Brain microvascular endothelial cell (primary cell): ENCODE data around the gene KBTBD13.

Source experiments
- DNase-seq: peaks from one replicate; pipeline ENCODE4 v3.0.0-alpha.2; 2020
- H3K27ac ChIP-seq: fragments of 250-450 bp; sonication (Bioruptor Pico); 2 replicates; pipeline ENCODE4 v1.5.1; 2020; ENCODE audit warnings: mild to moderate bottlenecking, moderate library complexity
- H3K27me3 ChIP-seq: fragments of 250-450 bp; sonication (Bioruptor Pico); replicated peaks from 2 replicates; pipeline ENCODE4 v1.5.1; 2020; ENCODE audit warnings: mild to moderate bottlenecking
- H3K36me3 ChIP-seq: fragments of 250-450 bp; sonication (Bioruptor Pico); replicated peaks from 2 replicates; pipeline ENCODE4 v1.5.1; 2020; ENCODE audit warnings: mild to moderate bottlenecking
- H3K4me3 ChIP-seq: 2 replicates; pipeline ENCODE4 v1.5.1; 2011; ENCODE audit warnings: low read depth, mild to moderate bottlenecking, control low read depth, low read length, moderate library complexity
- CTCF ChIP-seq: IDR thresholded peaks from 2 replicates; pipeline ENCODE4 v1.5.1; 2011; ENCODE audit warnings: low read depth, mild to moderate bottlenecking, moderate library complexity, low read length, control low read depth, inconsistent platforms; ENCODE audit errors: missing control alignments
- in situ Hi-C: cut with HindIII; loops from 2 replicates; pipeline ENCODE4 v1.10.0; 2017; ENCODE audit warnings: low sequenced_read_pairs, low pct_ligation_motif_present

Gene KBTBD13

GRCh38 chr15:65029736-65030208 lies 46.8 kb upstream of the KBTBD13 start:
- no peak overlapping the region for H3K4me3 ChIP-seq
- H3K36me3 ChIP-seq, result peaks cover 2% of the 10 kb centered on the region
- TF ChIP-seq CTCF, result no peak
- no peak overlapping the region for H3K27ac ChIP-seq
- in situ Hi-C loops, result no loop called here
- no peaks in the 10 kb centered on the region for H3K27me3 ChIP-seq
- no peak for DNase-seq

- DNase-seq, result peak; percentile 47
- H3K27ac ChIP-seq, result no peak overlapping the region
- no peaks in the 10 kb centered on the region for H3K36me3 ChIP-seq
- in situ Hi-C loops, result no loop called here
- TF ChIP-seq CTCF, result peak; percentile 93
- H3K27me3 ChIP-seq, result no peaks in the 10 kb centered on the region
- H3K4me3 ChIP-seq, result no peak overlapping the region
Observed at GRCh38 chr15:65032801-65033537, 43.6 kb upstream of the KBTBD13 start.

- peak; percentile 36 for DNase-seq
- H3K27ac ChIP-seq, result no peak overlapping the region
- in situ Hi-C loops, result no loop called here
- no peak overlapping the region for H3K4me3 ChIP-seq
- H3K36me3 ChIP-seq, result no peaks in the 10 kb centered on the region
- peak; percentile 74 for TF ChIP-seq CTCF
- H3K27me3 ChIP-seq, result no peaks in the 10 kb centered on the region
Observed at GRCh38 chr15:65033659-65034269, 42.8 kb upstream of the KBTBD13 start.

GRCh38 chr15:65034719-65035118 lies 41.8 kb upstream of the KBTBD13 start:
- TF ChIP-seq CTCF, result no peak

GRCh38 chr15:65037309-65037708 lies 39.2 kb upstream of the KBTBD13 start:
- Histone ChIP-seq H3K27me3 (no peaks in the 10 kb centered on the region), H3K27ac (no peak overlapping the region), H3K36me3 (no peaks in the 10 kb centered on the region), H3K4me3 (no peak overlapping the region)
- no peak for DNase-seq
- in situ Hi-C loops, result no loop called here
- TF ChIP-seq CTCF, result no peak

More at GRCh38 chr15:65034719-65035118, 41.8 kb upstream of the KBTBD13 start:
- Histone ChIP-seq H3K27ac (no peak overlapping the region), H3K27me3 (no peaks in the 10 kb centered on the region), H3K36me3 (no peaks in the 10 kb centered on the region), H3K4me3 (no peak overlapping the region)
- in situ Hi-C loops, result no loop called here
- DNase-seq, result no peak

GRCh38 chr15:65038428-65038827 lies 38.1 kb upstream of the KBTBD13 start:
- no peak overlapping the region for H3K27ac ChIP-seq
- no peak for TF ChIP-seq CTCF
- no peaks in the 10 kb centered on the region for H3K27me3 ChIP-seq
- DNase-seq, result no peak
- in situ Hi-C loops, result no loop called here
- no peaks in the 10 kb centered on the region for H3K36me3 ChIP-seq
- H3K4me3 ChIP-seq, result no peak overlapping the region
